Motor neuron (in vitro differentiated cells): Measurements from ENCODE around the gene NME9. TPM values are rescaled to one million over a fixed set of nuclear protein-coding genes. Genes with fewer than 3 reads are reported as not detected.
A peak's percentile ranks its signal among the peaks of the same experiment; 100 is the strongest.

Experiments used
- ATAC-seq, 8 experiments: fragments of 200-7000 bp; cut with Tn5 transposase; replicated peaks in 6 of 8; 2 replicates each; pipeline ENCODE4 v1.8.0; 2021; ENCODE audit warnings: mild to moderate bottlenecking in 8 of 8, moderate library complexity in 8 of 8
- H3K27ac ChIP-seq, 2 donors: fragments of 250-450 bp; sonication (Bioruptor Pico); 2 replicates each; pipeline ENCODE4 v1.9.0; 2021; ENCODE audit warnings: antibody characterized with exemption in 2 of 2, mild to moderate bottlenecking in 2 of 2, moderate library complexity in 1 of 2
- H3K4me1 ChIP-seq, 2 donors: fragments of 250-450 bp; sonication (Bioruptor Pico); replicated peaks in 1 of 2; 2 replicates each; pipeline ENCODE4 v1.6.1; 2021; ENCODE audit warnings: antibody characterized with exemption in 2 of 2, mild to moderate bottlenecking in 2 of 2, moderate library complexity in 1 of 2
- H3K4me3 ChIP-seq, 5 donors: fragments of 250-450 bp; sonication (Bioruptor Pico); 2 replicates each; pipeline ENCODE4 v1.9.0; 2021; ENCODE audit warnings: antibody characterized with exemption in 5 of 5, mild to moderate bottlenecking in 5 of 5, moderate library complexity in 4 of 5
- WGBS, 10 experiments: fragments of 450-650 bp; shearing (Covaris generic); methylation state at CpG; one replicate each; pipeline ENCODE4 v1.0.0; 2022; 5-methylcytosine and 5-hydroxymethylcytosine counted together
- in situ Hi-C, 9 experiments: fragments of 400-800 bp; cut with MboI; loops; one replicate each; pipeline ENCODE4 v1.15.0; 2021; ENCODE audit warnings: low sequenced_read_pairs in 9 of 9, low pct_unique_long_range_greater_than_20kb in 2 of 9; ENCODE audit not compliant: unreplicated experiment in 9 of 9
- total RNA-seq, 8 experiments: library from RNA; unstranded; fragments of 300-600 nt; gene quantifications; 2 replicates each; pipeline versions ENCODE4 v1.2.3 to v1.2.4, GENCODE V29; 2022

NME9 gene
- total RNA-seq, 8 experiments from 2014 or later: 2.2 to 13.2 (median 3.7) TPM

GRCh38 chr3:138359148-138359918 lies 29.7 kb upstream of the NME9 start:
- no peak overlapping the region for H3K4me3 ChIP-seq
- in situ Hi-C loops: no loop called here
- no peak overlapping the region for H3K27ac ChIP-seq
- H3K4me1 ChIP-seq: peaks cover 0 to 16% of the 10 kb centered on the region in 2 donors
- ATAC-seq: no peak
- WGBS, 10 experiments: 17 to 93% (median 62%) methylated on average over 1 to 4 of the region's 7 CpGs; no CpG with 5 or more reads in 2 of the 10 experiments

- no peak overlapping the region for H3K27ac ChIP-seq
- H3K4me1 ChIP-seq: peaks cover 0 to 15% of the 10 kb centered on the region in 2 donors
- in situ Hi-C loops: no loop called here
- H3K4me3 ChIP-seq: no peak overlapping the region
- 40 to 61% (median 52%) methylated on average over 2 to 4 of the region's 7 CpGs; no CpG with 5 or more reads in 6 of the 10 experiments for WGBS, 10 experiments
- peak in 1 of 8 experiments; percentile 38 for ATAC-seq
These were observed 27.2 kb upstream of the NME9 start for GRCh38 chr3:138356730-138357405.

- WGBS, 10 experiments: 67 to 92% (median 80%) methylated on average over 1 to 3 of the region's 3 CpGs; no CpG with 5 or more reads in 5 of the 10 experiments
- peaks cover 2 to 12% of the 10 kb centered on the region in 2 donors for H3K4me1 ChIP-seq
- H3K27ac ChIP-seq: no peak overlapping the region
- in situ Hi-C loops: no loop called here
- ATAC-seq: no peak
- H3K4me3 ChIP-seq: no peak overlapping the region
These were observed 25.4 kb upstream of the NME9 start for GRCh38 chr3:138355071-138355470.

GRCh38 chr3:138354376-138354775 lies 24.7 kb upstream of the NME9 start:
- Histone ChIP-seq H3K4me1 (peaks cover 9 to 19% of the 10 kb centered on the region in 2 donors), H3K27ac (no peak overlapping the region), H3K4me3 (no peak overlapping the region)
- in situ Hi-C loops: no loop called here
- no peak for ATAC-seq

- H3K4me3 ChIP-seq: no peak overlapping the region
- in situ Hi-C loops: no loop called here
- ATAC-seq: no peak
- 75 to 100% (median 100%) methylated on average over 1 to 2 of the region's 5 CpGs; no CpG with 5 or more reads in 5 of the 10 experiments for WGBS, 10 experiments
- peaks cover 14 to 18% of the 10 kb centered on the region in 2 donors for H3K4me1 ChIP-seq
- H3K27ac ChIP-seq: no peak overlapping the region
These were observed 22.4 kb upstream of the NME9 start for GRCh38 chr3:138351916-138352550.

- in situ Hi-C loops: no loop called here
- Histone ChIP-seq H3K4me3 (no peak overlapping the region), H3K4me1 (peaks cover 14 to 15% of the 10 kb centered on the region in 2 donors), H3K27ac (no peak overlapping the region)
- ATAC-seq: no peak
These were observed 21.5 kb upstream of the NME9 start for GRCh38 chr3:138351151-138351550.

GRCh38 chr3:138349926-138350665 lies 20.4 kb upstream of the NME9 start:
- Histone ChIP-seq H3K27ac (no peak overlapping the region), H3K4me3 (peak overlapping the region in 2 of 5 donors; percentile 43 to 61), H3K4me1 (peaks cover 14 to 15% of the 10 kb centered on the region in 2 donors)
- 22 to 89% (median 63%) methylated on average over 1 to 14 of the region's 15 CpGs; no CpG with 5 or more reads in 3 of the 10 experiments for WGBS, 10 experiments
- in situ Hi-C loops: no loop called here
- ATAC-seq: no peak

- WGBS, 10 experiments: 0 to 71% (median 0%) methylated on average over 1 to 2 of the region's 58 CpGs; no CpG with 5 or more reads in 7 of the 10 experiments
- peak; percentile 6 to 34 (median 24) for ATAC-seq
- Histone ChIP-seq H3K27ac (peak overlapping the region; percentile 76 to 82), H3K4me1 (peaks cover 14 to 15% of the 10 kb centered on the region in 2 donors), H3K4me3 (peak overlapping the region; percentile 43 to 67 (median 53))
- in situ Hi-C loops: no loop called here
These were observed 19.4 kb upstream of the NME9 start for GRCh38 chr3:138348754-138349739.

- peaks cover 14 to 15% of the 10 kb centered on the region in 2 donors for H3K4me1 ChIP-seq
- in situ Hi-C loops: no loop called here
- peak; percentile 50 to 86 (median 82) for ATAC-seq
- H3K4me3 ChIP-seq: peak within 1 kb of the TSS; percentile 43 to 67 (median 53)
- H3K27ac ChIP-seq: peak within 1 kb of the TSS; percentile 76 to 82
- 0 to 15% (median 1%) methylated on average over 1 to 18 of the region's 93 CpGs; no CpG with 5 or more reads in 2 of the 10 experiments for WGBS, 10 experiments
These were observed 18.5 kb upstream of the NME9 start, which contains the start of gene MRAS for GRCh38 chr3:138347960-138348753. TSS of gene MRAS (plus strand) at chr3:138348579. CDS start at chr3:138372884, 24,305 bp downstream.

GRCh38 chr3:138344754-138345153 lies 15.1 kb upstream of the NME9 start:
- H3K4me1 ChIP-seq: peaks cover 9% of the 10 kb centered on the region in 2 donors
- ATAC-seq: no peak
- H3K4me3 ChIP-seq: no peak overlapping the region
- in situ Hi-C loops: no loop called here
- 40 to 60% methylated on average over 1 of the region's 1 CpG; no CpG with 5 or more reads in 8 of the 10 experiments for WGBS, 10 experiments
- H3K27ac ChIP-seq: no peak overlapping the region

- WGBS, 10 experiments: 69 to 100% (median 91%) methylated on average over 1 to 5 of the region's 5 CpGs; no CpG with 5 or more reads in 2 of the 10 experiments
- Histone ChIP-seq H3K4me3 (no peak overlapping the region), H3K4me1 (no peaks in the 10 kb centered on the region), H3K27ac (no peak overlapping the region)
- in situ Hi-C loops: no loop called here
- ATAC-seq: no peak
These were observed 10.9 kb upstream of the NME9 start for GRCh38 chr3:138340511-138340910.
